ENCODE data around the gene TCFL5.
"Not testable (repeated sequence)": the region's sequence is repeated elsewhere in the genome, so short reads cannot be mapped to it uniquely, and the experiment has no call there.

Gene TCFL5

DNA sequence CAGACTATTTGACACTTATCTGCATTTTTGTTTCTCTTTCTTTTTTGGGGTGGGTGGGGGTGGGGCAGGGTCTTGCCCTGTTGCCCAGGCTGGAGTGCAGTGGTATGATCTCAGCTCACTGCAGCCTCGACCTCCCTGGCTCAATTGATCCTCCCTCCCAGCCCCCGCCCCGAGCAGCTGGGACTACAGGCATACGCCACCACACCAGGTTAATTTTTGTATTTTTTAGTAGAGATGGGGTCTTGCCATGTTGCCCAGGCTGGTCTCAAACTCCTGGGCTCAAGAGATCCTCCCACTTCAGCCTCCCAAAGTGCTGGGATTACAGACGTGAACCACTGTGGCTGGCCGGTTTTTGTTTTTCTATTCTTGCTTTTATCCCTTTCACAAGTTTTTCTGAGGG is 8.3 kb downstream of the TCFL5 start:
- not testable (repeated sequence) for H3K27me3 ChIP-seq (ENCODE audit: control insufficient read depth, insufficient read depth, low read length); H3K4me3 ChIP-seq (ENCODE audit: low read length); H3K36me3 ChIP-seq (ENCODE audit: control insufficient read depth, insufficient read depth, low read length); H3K27ac ChIP-seq (ENCODE audit: low read depth, low read length); H3K9ac ChIP-seq (ENCODE audit: low read length); H3K4me1 ChIP-seq (ENCODE audit: control insufficient read depth, insufficient read depth, low read length)

DNA sequence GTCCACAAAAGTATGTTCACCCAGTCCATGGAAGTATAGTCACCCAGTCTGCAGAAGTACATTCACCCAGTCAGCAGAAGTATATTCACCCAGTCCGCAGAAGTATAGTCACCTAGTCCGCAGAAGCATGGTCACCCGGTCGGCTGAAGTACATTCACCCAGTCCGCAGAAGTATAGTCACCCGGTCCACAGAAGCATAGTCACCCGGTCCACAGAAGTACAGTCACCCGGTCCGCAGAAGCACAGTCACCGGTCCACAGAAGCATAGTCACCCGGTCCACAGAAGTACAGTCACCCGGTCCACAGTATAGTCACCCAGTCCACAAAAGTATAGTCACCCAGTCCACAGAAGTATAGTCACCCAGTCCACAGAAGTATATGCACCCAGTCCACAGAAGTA is 8.8 kb downstream of the TCFL5 start:
- Histone ChIP-seq H3K27ac (ENCODE audit: low read depth, low read length) (no peak overlapping the region), H3K4me3 (ENCODE audit: low read length) (no peak overlapping the region), H3K36me3 (ENCODE audit: control insufficient read depth, insufficient read depth, low read length) (peaks cover 3% of the 10 kb centered on the region), H3K27me3 (ENCODE audit: control insufficient read depth, insufficient read depth, low read length) (no peaks in the 10 kb centered on the region), H3K4me1 (ENCODE audit: control insufficient read depth, insufficient read depth, low read length) (no peaks in the 10 kb centered on the region), H3K9ac (ENCODE audit: low read length) (no peak overlapping the region)

DNA sequence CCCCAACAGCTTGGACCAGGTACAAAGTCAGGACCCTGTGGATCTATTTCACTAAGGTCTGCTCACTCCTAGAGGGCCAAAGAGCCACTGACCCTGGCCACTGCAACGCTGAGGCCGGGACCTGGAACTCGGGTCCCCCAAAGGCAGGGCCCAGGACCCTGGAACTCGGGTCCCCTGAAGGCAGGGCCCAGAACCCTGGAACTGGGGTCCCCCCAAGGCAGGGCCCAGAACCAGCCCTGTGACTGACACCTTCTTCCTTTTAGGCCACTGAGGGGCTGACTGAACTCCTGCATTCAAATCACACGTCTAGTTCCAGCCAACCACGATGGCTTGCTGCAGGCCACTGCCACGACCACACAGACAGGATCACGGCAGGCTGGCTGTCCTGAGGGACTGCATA is 9.4 kb downstream of the TCFL5 start:
- H3K4me3 ChIP-seq (ENCODE audit: low read length) = no peak overlapping the region
- no peaks in the 10 kb centered on the region for H3K27me3 ChIP-seq (ENCODE audit: control insufficient read depth, insufficient read depth, low read length)
- H3K27ac ChIP-seq (ENCODE audit: low read depth, low read length) = no peak overlapping the region
- H3K9ac ChIP-seq (ENCODE audit: low read length) = no peak overlapping the region
- peaks cover 3% of the 10 kb centered on the region for H3K36me3 ChIP-seq (ENCODE audit: control insufficient read depth, insufficient read depth, low read length)
- H3K4me1 ChIP-seq (ENCODE audit: control insufficient read depth, insufficient read depth, low read length) = no peaks in the 10 kb centered on the region

DNA sequence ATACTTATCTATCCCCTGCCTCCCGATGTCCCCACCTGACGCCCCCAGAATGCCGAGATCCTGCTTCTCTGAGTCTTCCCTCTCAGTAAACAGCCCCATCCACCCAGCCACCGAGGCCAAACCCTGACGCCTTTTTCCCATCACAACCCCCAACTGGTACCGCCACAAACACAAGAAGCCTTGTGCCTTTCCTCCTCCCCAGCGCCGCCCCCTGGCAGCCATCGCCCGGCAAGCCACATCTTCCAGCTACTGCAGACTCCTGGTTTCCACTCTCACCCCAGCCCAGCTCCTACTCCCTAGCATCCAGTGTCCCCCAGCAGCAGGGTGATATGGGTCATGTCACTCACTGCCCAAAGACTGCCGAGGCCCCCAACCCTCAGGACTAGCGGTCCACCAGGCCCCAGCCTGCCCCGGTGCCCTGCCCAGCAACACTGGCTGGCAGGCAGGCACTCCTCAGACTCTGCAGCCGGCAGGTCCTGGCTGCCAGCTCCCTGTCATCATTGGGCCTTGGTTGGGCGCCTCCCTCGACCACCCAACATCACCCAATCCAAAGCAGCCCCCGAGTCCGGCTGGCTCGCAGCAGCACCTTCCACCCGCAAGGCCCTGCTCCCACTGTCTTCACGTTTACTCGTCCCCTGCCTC is 11.2 kb downstream of the TCFL5 start:
- Histone ChIP-seq H3K27me3 (ENCODE audit: control insufficient read depth, insufficient read depth, low read length) (no peaks in the 10 kb centered on the region), H3K27ac (ENCODE audit: low read depth, low read length) (no peak overlapping the region), H3K9ac (ENCODE audit: low read length) (no peak overlapping the region), H3K36me3 (ENCODE audit: control insufficient read depth, insufficient read depth, low read length) (no peaks in the 10 kb centered on the region), H3K4me1 (ENCODE audit: control insufficient read depth, insufficient read depth, low read length) (no peaks in the 10 kb centered on the region), H3K4me3 (ENCODE audit: low read length) (no peak overlapping the region)

DNA sequence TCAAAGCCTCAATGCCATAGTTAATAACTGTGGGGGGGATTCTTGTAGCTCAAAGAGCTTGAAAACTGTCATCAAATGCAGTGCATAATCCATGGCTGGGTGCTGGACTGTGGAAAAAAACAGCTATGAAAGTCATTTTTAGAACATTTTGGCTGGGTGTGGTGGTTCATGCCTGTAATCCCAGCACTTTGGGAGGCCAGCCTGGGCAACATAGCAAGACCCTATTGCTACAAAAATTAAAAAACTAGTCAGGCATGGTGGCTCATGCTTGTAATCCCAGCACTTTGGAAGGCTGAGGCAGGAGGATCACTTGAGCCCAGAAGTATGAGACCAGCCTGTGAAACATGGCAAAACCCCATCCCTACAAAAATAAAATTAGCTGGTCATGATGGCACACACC is 12.2 kb downstream of the TCFL5 start:
- H3K4me3 ChIP-seq (ENCODE audit: low read length) = no peak overlapping the region
- no peaks in the 10 kb centered on the region for H3K27me3 ChIP-seq (ENCODE audit: control insufficient read depth, insufficient read depth, low read length)
- no peak overlapping the region for H3K27ac ChIP-seq (ENCODE audit: low read depth, low read length)
- no peak overlapping the region for H3K9ac ChIP-seq (ENCODE audit: low read length)
- H3K36me3 ChIP-seq (ENCODE audit: control insufficient read depth, insufficient read depth, low read length) = no peaks in the 10 kb centered on the region
- H3K4me1 ChIP-seq (ENCODE audit: control insufficient read depth, insufficient read depth, low read length) = no peaks in the 10 kb centered on the region

DNA sequence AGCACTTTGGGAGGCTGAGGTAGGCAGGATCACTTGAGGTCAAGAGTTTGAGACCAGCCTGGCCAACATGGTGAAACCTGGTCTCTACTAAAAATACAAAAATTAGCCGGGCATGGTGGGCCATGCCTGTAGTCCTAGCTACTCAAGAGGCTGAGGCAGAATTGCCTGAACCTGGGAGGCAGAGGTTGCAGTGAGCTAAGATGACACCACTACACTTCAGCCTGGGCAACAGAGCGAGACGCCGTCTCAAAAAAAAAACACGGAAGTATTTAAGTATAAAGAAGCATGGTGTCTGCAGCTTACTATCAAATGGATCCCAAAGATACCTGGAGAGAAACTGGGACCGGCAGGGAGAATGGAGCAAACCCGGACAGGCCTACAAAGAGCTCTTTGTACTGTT is 12.7 kb downstream of the TCFL5 start:
- not testable (repeated sequence) for H3K9ac ChIP-seq (ENCODE audit: low read length); H3K36me3 ChIP-seq (ENCODE audit: control insufficient read depth, insufficient read depth, low read length); H3K4me3 ChIP-seq (ENCODE audit: low read length); H3K27ac ChIP-seq (ENCODE audit: low read depth, low read length); H3K27me3 ChIP-seq (ENCODE audit: control insufficient read depth, insufficient read depth, low read length); H3K4me1 ChIP-seq (ENCODE audit: control insufficient read depth, insufficient read depth, low read length)

DNA sequence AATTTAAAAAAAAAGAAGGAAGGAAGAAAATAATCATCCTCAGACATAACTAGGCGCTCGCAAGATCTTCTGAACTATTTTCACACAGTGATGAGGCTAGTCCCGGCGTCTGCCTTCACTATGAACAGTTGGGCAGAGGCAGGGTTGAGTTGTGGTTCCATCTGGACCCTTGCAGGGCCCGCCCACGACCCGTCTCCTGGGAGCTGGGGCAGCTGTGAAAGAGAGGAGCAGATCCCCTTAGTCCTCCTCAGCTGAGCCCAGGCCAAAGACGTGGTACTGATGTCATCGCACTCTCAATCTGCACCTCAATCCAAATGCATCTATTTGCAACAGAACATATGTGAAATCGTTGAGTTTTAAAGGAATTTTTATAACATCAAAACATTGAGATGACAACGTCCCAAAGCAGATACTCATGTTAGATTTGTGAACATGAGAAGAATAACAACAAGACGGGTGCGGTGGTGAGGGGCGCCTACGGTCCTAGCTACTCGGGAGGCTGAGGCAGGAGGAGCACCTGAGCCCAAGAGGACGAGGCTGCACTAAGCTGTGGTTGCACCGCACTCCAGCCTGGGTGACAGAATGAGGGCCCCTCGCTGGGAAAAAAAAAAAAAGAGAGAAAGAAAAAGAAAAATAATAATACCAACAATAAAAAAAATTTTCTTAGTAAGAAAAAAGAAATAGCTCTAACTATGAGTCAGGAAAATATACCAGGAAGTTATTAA is 15.3 kb downstream of the TCFL5 start:
- H3K4me3 ChIP-seq (ENCODE audit: low read length) = no peak overlapping the region
- H3K36me3 ChIP-seq (ENCODE audit: control insufficient read depth, insufficient read depth, low read length) = no peaks in the 10 kb centered on the region
- no peaks in the 10 kb centered on the region for H3K27me3 ChIP-seq (ENCODE audit: control insufficient read depth, insufficient read depth, low read length)
- H3K27ac ChIP-seq (ENCODE audit: low read depth, low read length) = no peak overlapping the region
- H3K4me1 ChIP-seq (ENCODE audit: control insufficient read depth, insufficient read depth, low read length) = no peaks in the 10 kb centered on the region
- no peak overlapping the region for H3K9ac ChIP-seq (ENCODE audit: low read length)

DNA sequence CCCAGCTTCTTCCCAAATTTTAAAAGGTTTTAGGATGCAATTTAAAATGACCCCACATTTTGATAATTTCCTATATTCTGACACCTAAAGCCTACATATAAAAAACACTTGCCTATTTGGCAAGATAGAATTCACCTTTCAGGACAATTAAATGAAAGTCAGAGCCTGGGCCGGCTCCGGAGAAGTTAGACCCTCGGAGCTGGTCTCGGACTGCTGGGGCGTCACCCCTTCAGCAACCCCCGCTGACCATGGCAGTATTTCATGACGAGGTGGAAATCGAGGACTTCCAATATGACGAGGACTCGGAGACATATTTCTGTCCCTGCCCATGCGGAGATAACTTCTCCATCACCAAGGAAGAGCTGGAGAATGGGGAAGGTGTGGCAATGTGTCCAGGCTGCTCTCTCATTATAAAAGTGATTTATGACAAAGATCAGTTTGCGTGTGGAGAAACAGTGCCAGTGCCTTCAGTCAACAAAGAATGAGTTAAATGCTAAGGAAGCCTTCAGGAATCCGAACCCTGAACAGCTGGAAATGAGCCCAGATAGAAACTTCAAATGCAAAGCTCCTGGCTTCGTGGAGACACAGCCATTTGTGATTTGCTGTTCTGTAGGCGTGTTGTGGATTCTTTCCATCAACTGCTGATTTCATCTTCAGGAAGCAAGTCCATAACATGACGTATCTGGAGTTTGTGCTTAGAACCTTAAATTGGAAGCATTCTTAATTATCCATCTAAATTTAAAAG is 16.0 kb downstream of the TCFL5 start:
- H3K4me3 ChIP-seq (ENCODE audit: low read length) = no peak overlapping the region
- H3K36me3 ChIP-seq (ENCODE audit: control insufficient read depth, insufficient read depth, low read length) = no peaks in the 10 kb centered on the region
- H3K27me3 ChIP-seq (ENCODE audit: control insufficient read depth, insufficient read depth, low read length) = no peaks in the 10 kb centered on the region
- no peaks in the 10 kb centered on the region for H3K4me1 ChIP-seq (ENCODE audit: control insufficient read depth, insufficient read depth, low read length)
- no peak overlapping the region for H3K27ac ChIP-seq (ENCODE audit: low read depth, low read length)
- no peak overlapping the region for H3K9ac ChIP-seq (ENCODE audit: low read length)

DNA sequence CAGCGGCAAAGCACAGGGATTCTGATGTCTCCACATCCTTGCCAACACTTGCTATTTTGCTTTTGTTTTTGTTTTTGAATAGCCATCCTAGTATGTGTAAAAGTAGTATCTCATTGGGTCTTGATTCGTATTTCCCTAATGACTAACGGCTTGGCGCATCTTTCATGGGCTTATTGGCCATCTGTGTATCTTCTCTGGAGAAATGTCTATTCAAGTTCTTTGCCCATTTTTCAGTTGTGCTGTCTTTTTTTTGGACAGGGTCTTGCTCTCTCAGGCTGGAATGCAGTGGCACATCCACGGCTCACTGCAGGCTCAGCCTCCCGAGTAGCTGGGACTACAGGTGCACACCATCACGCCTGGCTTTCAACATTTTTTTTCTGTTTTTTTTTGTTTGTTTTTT is 17.4 kb downstream of the TCFL5 start:
- Histone ChIP-seq H3K4me3 (ENCODE audit: low read length) (no peak overlapping the region), H3K27ac (ENCODE audit: low read depth, low read length) (no peak overlapping the region), H3K9ac (ENCODE audit: low read length) (no peak overlapping the region), H3K36me3 (ENCODE audit: control insufficient read depth, insufficient read depth, low read length) (no peaks in the 10 kb centered on the region), H3K4me1 (ENCODE audit: control insufficient read depth, insufficient read depth, low read length) (no peaks in the 10 kb centered on the region), H3K27me3 (ENCODE audit: control insufficient read depth, insufficient read depth, low read length) (no peaks in the 10 kb centered on the region)

DNA sequence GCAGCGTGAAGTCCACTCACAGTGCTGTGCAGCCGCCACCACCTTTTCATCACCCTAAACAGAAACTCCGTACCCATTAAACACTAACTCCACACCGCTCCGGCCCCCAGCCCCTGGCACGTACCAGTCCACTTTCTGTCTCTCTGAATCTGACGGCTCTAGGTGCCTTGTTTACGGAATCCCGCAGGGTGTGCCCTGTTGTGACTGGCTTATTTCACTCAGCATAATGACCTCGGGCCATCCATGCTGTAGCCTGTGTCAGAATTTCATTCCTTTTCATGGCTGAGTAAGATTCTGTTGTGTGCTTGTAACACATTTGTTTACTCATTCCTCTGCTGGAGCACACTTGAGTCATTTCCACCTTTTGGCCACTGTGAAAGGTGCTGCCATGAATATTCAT is 18.0 kb downstream of the TCFL5 start:
- Histone ChIP-seq H3K4me1 (ENCODE audit: control insufficient read depth, insufficient read depth, low read length) (no peaks in the 10 kb centered on the region), H3K4me3 (ENCODE audit: low read length) (no peak overlapping the region), H3K36me3 (ENCODE audit: control insufficient read depth, insufficient read depth, low read length) (no peaks in the 10 kb centered on the region), H3K9ac (ENCODE audit: low read length) (no peak overlapping the region), H3K27ac (ENCODE audit: low read depth, low read length) (no peak overlapping the region), H3K27me3 (ENCODE audit: control insufficient read depth, insufficient read depth, low read length) (no peaks in the 10 kb centered on the region)

DNA sequence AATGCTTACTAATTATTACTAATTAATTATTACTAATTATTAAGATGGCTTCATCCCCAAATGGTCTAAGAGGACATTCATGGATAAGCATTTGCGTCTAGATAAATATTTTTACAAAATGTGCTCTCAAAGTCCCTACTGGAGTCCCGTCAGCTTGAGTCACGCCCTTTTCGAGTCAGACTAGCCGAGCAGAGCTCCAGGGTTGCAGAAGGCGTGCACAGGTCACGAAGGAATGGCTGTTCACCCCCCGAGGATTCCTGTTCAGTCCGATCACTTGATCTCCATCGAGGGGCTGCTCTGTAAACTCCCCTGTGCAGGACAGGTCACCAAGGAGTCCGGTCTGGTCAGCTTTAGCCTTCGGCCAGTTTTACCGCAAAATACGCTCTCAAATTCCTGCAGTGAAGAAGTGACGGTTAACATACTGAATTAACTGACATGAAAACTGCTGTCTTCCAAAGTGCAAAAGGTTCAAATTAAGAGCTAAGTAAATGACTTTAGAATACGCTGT is 19.9 kb downstream of the TCFL5 start:
- no peak overlapping the region for H3K27ac ChIP-seq (ENCODE audit: low read depth, low read length)
- H3K36me3 ChIP-seq (ENCODE audit: control insufficient read depth, insufficient read depth, low read length) = no peaks in the 10 kb centered on the region
- H3K4me1 ChIP-seq (ENCODE audit: control insufficient read depth, insufficient read depth, low read length) = no peaks in the 10 kb centered on the region
- no peak overlapping the region for H3K4me3 ChIP-seq (ENCODE audit: low read length)
- no peaks in the 10 kb centered on the region for H3K27me3 ChIP-seq (ENCODE audit: control insufficient read depth, insufficient read depth, low read length)
- no peak overlapping the region for H3K9ac ChIP-seq (ENCODE audit: low read length)

DNA sequence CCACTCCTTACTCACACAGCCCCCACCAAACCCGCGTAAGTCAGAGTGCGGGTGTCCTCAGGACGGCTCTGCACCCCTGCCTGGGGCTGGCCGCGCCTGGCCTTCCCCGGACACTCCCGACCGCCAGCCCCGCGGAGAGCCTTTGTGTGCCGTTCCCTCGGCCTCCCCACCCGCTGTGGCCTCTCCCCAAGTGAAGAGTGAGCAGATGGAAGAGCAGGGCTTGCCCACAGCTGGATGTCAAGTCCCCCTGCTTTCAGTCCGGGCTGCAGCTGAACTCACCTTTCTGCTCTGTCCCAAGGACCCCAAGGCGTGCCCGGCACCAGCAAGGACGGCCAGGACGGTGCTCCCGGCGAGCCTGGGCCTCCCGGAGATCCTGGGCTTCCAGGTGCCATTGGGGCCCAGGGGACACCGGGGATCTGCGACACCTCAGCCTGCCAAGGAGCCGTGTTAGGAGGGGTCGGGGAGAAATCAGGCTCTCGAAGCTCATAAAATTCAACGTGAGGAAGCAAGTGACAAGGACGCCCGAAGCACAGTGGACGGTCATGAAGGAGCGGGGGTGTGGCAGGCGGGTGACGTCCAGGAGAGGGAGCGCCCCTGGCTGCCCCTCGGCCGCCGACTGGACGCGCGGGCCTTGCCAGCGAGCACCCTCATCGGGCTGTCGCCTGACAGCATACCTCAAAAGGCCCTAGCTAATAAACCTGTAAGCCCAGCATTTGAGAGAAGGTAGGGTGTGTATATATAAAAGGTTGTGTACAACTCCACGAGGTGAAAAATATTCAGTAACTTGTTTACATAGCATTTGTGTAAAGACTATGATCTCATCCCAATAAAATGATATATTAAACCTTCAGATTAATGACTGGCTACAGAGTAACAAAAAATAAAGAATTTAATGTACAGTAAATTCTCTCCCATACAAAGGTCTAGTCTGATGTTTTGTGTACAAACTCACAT is 21.1 kb downstream of the TCFL5 start:
- no peaks in the 10 kb centered on the region for H3K36me3 ChIP-seq (ENCODE audit: control insufficient read depth, insufficient read depth, low read length)

More for the DNA sequence above, 21.1 kb downstream of the TCFL5 start:
- no peak overlapping the region for H3K4me3 ChIP-seq (ENCODE audit: low read length)
- H3K9ac ChIP-seq (ENCODE audit: low read length) = no peak overlapping the region
- H3K4me1 ChIP-seq (ENCODE audit: control insufficient read depth, insufficient read depth, low read length) = no peaks in the 10 kb centered on the region
- peaks cover 3% of the 10 kb centered on the region for H3K27me3 ChIP-seq (ENCODE audit: control insufficient read depth, insufficient read depth, low read length)
- no peak overlapping the region for H3K27ac ChIP-seq (ENCODE audit: low read depth, low read length)
